HG02759 (cell line): Measurements from ENCODE around the gene SORCS3.

ENCODE experiments used
- ATAC-seq: cut with Tn5 transposase; IDR thresholded peaks from one replicate; pipeline ENCODE4 v1.9.1; 2021; ENCODE audit warnings: mild to moderate bottlenecking, moderate library complexity; ENCODE audit not compliant: unreplicated experiment

Gene SORCS3

GRCh38 chr10:104641187-104641936, at the start of gene SORCS3:
TSS of gene SORCS3 (plus strand) at chr10:104641290.
- ATAC-seq, result no peak

GRCh38 chr10:104591441-104591840, 49.6 kb upstream of the SORCS3 start:
- no peak for ATAC-seq

- ATAC-seq, result no peak
Observed at GRCh38 chr10:104601166-104601565, 39.9 kb upstream of the SORCS3 start.

- no peak for ATAC-seq
Observed at GRCh38 chr10:104608091-104608828, 32.8 kb upstream of the SORCS3 start.

- ATAC-seq, result no peak
Observed at GRCh38 chr10:104612571-104613205, 28.4 kb upstream of the SORCS3 start.

- ATAC-seq, result no peak
Observed at GRCh38 chr10:104613406-104613805, 27.7 kb upstream of the SORCS3 start.

- peak; percentile 81 for ATAC-seq
Observed at GRCh38 chr10:104614245-104614831, 26.8 kb upstream of the SORCS3 start.

- no peak for ATAC-seq
Observed at GRCh38 chr10:104615136-104615535, 26.0 kb upstream of the SORCS3 start.

- ATAC-seq, result no peak
Observed at GRCh38 chr10:104617831-104618230, 23.3 kb upstream of the SORCS3 start.

GRCh38 chr10:104622175-104622574, 18.9 kb upstream of the SORCS3 start:
- ATAC-seq, result no peak

- ATAC-seq, result no peak
Observed at GRCh38 chr10:104622598-104623209, 18.4 kb upstream of the SORCS3 start.

- no peak for ATAC-seq
Observed at GRCh38 chr10:104630731-104631130, 10.4 kb upstream of the SORCS3 start.

GRCh38 chr10:104631946-104632345, 9.1 kb upstream of the SORCS3 start:
- no peak for ATAC-seq

- ATAC-seq, result peak; percentile 37
Observed at GRCh38 chr10:104638861-104639589, 2.1 kb upstream of the SORCS3 start.

- peak; percentile 37 for ATAC-seq
Observed at GRCh38 chr10:104639590-104640338, 1.3 kb upstream of the SORCS3 start.

GRCh38 chr10:104640339-104641186, 527 bp upstream of the SORCS3 start:
- ATAC-seq, result no peak

GRCh38 chr10:104641937-104642657, 1.0 kb downstream of the SORCS3 start:
- ATAC-seq, result no peak
